ENCODE data around the gene RTN4R.
"Not testable (repeated sequence)": the region's sequence is repeated elsewhere in the genome, so short reads cannot be mapped to it uniquely, and the experiment has no call there.

Gene RTN4R

GRCh38 chr22:20269673-20270072, 1.6 kb upstream of the RTN4R start:
- not testable (repeated sequence) for DNase-seq

GRCh38 chr22:20269201-20269600, 1.1 kb upstream of the RTN4R start:
- DNase-seq, result not testable (repeated sequence)

DNA sequence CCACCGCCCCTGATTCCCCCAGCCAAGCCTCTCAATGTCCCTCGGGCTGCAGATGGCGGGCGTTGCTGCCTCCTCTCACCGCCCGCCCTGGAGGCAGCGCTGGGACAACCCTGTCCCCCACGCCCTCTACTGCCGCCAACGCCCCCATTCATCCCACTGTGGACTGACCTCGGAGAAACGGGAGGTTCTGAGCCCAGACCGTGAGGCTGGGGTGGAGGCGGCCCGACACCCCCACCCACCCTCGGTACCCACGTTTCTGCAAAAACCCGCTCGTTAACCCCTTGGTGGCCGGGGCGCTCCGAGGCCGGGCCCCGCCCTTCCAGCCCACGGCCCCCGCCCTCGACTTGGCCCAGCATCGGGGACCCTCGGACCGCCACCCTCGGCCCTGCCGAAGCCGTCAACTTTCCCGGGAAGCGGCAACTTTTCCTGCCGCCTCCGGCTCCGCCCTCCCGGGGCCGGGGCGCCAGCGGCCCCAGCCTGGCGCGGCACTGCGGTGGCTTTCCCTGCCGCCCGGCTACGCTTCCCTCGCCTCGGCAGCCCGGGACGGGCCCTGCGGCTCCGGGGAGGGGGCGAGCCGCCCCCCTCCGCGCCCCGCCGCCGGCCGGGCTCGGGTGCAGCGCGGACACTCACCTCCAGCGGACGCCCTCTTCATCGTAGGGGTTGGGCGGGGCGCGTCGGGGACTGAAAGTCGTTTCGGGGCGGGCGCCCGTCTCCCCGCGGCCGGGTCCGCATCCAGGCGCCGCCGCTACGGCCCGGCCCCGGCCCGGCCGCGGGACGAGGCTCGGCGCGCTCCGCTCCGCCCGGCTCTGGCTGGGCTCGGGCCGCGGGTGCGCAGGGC, 458 bp downstream of the RTN4R start:
- no peak for DNase-seq

DNA sequence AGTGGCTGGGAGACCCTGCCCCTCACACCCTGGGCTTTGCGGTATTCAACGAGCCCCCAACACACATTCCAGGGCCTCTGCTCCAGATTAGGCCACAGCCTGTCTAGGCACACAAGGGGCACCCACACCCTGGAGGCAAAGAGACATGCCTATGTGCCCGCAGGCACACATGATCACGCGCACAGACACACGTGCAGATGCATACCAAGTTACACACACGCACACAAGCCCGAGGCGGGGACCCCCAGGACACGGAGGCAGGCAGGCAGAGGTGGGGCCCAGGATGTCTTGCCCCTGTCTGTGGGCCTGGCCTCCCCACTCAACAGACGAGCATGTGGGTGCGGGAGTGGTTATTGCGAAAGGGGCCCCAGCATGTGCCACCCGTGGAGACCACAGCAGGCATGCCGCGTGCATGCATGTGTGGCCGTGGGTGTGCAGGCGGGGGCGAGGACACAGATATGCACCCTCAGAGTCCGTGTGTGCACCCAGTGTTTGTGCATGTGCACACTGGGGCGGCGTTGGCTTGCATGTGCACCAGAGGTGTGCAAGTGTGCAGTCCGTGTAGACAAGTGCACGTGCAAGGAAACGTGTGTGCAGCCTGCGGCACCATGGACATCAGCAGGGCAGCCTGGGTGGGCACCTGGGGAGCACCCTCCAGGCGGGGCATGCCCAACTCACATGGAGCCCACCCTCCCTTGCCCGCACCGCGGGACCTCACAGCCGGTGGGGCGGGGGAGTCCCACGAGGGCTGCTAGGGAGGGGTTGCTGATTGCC, 1.3 kb downstream of the RTN4R start:
- not testable (repeated sequence) for DNase-seq

GRCh38 chr22:20265772-20266666, 2.1 kb downstream of the RTN4R start:
- DNase-seq, result not testable (repeated sequence)

- no peak for DNase-seq
Measured at GRCh38 chr22:20264614-20265452, 3.3 kb downstream of the RTN4R start.

DNA sequence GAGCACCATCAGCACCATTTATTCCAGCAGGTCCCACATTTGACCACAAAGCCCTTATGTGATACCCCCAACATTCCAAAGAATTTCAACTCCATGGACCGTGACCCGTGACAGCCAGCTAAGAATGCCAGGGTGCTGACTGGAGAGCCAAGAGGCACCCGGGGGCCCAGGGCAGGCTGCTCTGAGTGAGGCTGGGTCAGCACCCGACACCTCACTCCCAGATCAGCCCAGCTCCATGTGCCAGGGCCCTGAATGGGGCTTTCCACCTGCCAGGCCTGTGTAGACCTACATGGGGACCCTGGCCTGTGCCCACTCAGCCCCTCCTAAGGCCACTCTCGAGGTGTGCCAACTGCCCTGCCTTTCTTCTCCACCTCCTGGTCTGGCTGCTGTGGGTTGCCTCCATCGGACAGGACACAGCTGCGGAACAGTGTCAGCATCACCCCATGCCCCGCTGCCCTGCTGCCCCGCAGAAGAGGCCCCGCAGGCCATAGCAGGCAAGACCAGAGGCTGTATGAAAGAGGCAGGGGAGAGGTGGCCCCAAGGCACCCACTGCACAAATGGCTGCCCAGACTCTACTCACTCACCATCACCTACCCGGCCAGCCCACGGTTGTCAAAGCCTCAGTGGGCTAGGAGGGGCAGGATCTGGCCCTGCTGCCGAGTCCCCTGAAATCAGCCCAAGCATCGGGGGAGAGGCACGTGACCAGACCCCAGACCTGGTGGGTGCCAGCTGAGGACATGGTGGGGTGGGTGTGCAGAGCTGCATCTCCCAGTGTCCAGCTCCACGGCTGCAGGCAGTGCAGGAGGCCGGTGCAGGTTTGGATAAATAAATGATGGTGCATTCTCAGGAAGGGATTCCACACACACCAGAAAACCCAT, 4.5 kb downstream of the RTN4R start:
- DNase-seq, result not testable (repeated sequence)

DNA sequence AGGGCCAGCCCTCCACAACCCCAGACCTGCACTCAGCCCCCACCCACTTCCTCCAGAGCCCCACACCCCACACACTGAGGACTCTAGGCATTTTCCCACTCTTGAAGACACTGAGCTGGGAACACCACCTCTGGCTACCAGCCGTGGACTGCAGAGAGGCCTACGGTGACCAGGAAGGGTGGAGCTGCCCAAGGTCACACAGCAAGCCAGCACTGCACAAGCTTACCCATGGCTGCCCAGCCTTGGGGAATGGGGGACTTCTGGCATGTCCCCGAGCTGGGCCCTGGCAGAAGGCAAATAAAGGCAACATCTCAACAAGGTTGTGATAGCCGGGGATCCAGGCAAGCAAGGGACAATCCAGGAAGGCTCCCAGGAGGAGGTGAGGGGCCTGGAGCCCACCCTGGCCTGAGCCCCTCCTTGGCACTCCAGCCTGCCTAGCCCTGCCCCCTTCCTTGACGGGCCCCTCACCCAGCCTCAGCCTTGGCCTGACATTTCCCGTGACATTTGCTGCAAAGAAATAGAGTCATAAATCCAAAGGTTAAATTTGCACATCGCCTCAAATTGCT, 5.5 kb downstream of the RTN4R start:
- DNase-seq, result no peak

DNA sequence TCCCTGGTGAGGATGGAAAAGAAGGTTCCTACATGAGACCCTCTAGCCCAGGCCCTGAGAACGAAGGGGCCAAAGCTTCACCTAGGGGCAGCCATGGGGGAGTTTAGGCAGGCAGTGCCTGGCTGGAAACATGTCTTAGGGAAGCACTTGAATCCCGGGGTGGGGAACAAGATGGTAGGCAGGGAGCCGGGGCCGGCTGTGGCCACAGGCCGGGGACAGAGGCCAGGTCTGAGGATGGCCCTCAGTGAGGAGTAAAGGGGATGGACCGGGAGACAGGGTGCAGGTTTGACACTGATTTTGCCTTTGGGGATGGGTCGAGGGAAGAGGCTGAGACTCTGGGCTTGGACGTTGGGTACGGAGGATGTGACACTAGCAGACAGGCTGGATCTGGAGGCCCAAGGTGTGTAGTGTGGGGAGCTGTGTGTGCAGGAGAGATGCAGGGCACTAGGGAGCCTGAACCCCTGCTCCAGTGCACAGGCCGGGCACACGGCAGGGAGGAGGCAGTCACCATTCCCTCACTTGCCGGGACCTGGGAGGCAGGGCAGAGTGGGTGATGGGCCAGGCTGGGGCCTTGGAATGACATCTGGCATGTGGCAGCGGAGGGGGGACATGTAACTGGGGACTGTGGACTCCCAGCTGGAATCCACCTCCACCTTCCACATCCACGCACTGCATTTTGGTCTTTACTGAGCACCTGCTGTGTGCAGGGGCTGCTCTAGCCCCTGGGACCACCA, 6.1 kb downstream of the RTN4R start:
- no peak for DNase-seq

- no peak for DNase-seq
Measured at GRCh38 chr22:20260071-20260765, 7.9 kb downstream of the RTN4R start.

DNA sequence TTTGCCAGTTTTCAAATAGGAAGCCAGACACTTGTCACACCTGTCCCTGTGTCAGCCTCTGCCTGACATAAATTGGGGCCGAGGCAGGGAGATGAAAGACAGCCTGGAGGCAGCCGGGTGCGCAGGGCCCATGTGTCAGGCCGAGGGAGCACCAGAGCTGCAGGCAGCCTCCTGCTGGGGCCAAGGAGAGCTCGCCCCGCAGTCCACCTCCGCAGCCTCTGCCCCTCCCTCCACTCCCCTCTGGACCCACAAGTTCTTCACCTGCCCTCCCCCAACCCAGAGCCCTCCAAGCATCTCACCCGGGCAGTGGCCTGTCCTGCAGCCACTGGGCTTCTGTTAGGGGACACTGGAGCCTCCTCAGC, 8.8 kb downstream of the RTN4R start:
- no peak for DNase-seq

DNA sequence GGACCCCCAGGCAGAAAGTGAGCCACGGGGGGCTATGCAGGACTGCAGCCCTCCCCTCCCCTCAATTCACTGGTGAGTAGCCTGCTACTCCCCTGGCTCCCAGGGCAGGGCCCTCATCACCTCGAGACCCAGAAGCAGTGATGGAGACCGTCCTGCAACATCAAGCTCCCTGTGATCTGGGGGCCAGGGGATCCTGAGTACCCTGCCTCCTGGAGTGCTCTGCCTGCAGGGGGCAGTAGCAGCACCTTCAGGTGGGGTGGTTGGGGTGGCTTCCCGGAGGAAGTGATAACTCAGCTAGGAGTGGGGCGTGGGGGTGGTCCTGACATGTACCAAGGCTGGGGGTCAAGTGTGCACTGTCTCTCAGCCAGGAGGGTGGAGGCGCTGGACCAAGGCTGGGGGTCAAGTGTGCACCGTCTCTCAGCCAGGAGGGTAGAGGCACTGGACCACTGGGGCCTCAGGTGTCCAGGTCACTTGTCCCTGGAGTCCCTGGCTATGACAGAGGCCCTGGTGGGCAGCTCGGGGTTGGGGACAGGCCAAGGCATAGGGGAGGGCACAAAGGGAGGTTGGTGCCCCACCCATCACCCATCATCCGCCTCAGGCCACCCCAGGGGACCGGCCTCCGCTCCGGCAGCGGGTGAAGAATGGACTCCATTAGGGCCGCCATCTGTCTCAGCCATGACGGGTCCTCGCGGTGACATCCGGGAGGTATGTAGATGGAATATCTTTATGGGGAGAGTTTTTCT, 9.4 kb downstream of the RTN4R start:
- DNase-seq, result peak in 1 of 2 experiments; percentile 15

GRCh38 chr22:20258021-20258299, 10.2 kb downstream of the RTN4R start:
- DNase-seq, result no peak

DNA sequence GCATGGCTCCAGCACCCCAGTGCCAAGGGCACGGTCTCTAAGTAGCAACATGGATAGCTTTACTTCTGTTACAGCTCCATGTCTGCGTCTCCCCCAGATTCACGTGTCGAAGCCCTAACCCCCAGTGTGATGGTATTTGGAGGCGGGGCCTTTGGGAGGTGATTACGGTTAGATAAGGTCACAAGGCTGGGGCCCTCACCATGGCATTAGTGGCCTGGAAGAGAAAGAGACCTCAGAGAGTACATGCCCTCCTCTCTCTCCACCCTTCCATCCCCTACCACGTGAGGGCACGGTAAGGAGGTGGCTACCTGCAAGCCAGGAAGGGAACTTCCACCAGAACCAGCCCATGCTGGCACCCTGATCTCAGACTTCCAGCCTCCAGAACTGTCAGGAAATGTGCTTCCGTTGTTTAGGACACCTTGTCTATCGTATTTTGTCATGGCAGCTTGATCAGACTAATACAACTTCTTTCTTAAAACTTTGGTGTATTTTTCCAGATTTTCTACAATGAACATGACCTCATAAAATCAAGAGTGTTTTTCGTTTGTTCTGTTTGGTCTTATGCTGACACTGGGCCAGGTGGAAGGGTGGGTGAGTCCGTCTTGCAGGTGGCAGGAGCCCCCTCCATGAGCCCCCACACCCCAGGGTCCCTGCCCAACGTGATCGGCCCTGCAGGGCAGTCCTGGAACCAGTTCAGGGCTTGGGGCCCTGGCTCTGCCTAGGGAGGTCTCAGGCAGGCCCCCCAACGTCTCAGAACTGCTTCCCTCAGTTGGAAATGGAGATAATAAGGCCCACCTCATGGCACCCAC, 10.7 kb downstream of the RTN4R start:
- no peak for DNase-seq

DNA sequence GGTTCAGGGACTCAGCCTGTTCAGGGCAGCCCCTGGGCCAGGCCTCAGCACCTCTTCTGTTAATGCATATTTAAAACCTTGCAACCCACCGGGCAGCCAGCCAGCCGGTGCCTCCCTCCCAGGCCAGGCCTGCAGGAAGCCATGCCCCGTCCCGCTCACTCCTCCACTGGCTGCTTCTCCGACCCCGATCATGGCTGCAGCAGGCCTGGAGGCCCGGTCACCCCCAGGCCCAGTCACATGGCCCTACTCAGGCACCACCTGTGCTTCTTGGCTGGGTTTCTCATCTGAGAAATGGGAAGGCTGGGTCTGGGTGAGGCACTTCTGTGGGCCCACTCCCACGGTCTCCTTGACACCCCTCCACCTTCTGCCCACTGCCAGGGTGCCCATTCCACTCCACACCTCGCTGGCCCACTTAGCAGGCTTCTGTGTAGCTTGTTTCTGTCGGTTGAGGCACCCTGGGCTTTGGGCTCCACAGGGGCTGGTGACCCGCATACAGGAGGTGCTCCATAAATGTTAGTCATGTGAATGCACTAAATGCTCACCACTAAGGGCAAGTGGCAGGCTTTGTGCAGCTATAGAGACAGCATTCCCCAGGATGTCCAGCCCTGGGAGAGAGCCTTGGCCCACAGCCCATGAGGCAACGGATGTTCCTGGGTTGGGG, 11.4 kb downstream of the RTN4R start:
- no peak for DNase-seq

DNA sequence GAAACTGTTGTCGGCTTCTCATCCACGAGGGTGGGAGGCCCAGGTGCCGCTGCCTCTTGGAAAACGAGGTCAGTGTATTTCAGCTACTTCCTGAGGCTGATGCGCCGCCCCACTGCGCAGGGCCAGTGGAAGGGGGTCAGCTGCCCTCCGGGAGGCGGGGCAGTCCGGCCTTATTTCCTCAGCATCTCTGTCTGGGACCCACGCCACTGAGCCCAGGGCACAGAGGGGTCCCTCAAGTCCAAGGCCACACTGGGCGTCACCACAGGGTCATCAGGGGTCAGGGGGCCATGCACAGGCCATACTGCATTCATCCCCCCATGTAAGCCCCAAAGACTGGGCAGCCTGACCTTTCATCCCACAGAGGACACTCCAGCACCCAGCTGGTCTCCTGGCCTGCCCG, 12.1 kb downstream of the RTN4R start:
- no peak for DNase-seq

Data from activated CD4-positive, alpha-beta T cell treated with anti-CD3 and anti-CD28 coated beads, Interleukin-2, amount 50 U/mL, for 4 hours (primary cell).